Neuronal stem cell (in vitro differentiated cells): Measurements from ENCODE around the gene TWF2.

ENCODE experiments used
- DNase-seq: peaks from one replicate; pipeline ENCODE4 v3.0.0-alpha.2; 2013; ENCODE audit warnings: low spot score
- H2AFZ ChIP-seq: one replicate; pipeline ENCODE4 v1.6.1; 2013; ENCODE audit warnings: mild to moderate bottlenecking, low read length, inconsistent platforms
- H2AK5ac ChIP-seq: 2 replicates; pipeline ENCODE4 v1.6.1; 2013; ENCODE audit warnings: low read depth, mild to moderate bottlenecking, inconsistent platforms, low read length, moderate library complexity, mixed read lengths
- H2BK120ac ChIP-seq: 2 replicates; pipeline ENCODE4 v1.6.1; 2013; ENCODE audit warnings: low read depth, mild to moderate bottlenecking, inconsistent platforms, low read length, moderate library complexity, mixed read lengths
- H2BK12ac ChIP-seq: one replicate; pipeline ENCODE4 v1.6.1; 2013; ENCODE audit warnings: low read length, inconsistent platforms
- H2BK15ac ChIP-seq: 2 replicates; pipeline ENCODE4 v1.6.1; 2013; ENCODE audit warnings: mild to moderate bottlenecking, low read length, inconsistent platforms, mixed read lengths
- H2BK5ac ChIP-seq: one replicate; pipeline ENCODE4 v1.6.1; 2013; ENCODE audit warnings: inconsistent platforms, mild to moderate bottlenecking, low read length, moderate library complexity
- H3K14ac ChIP-seq: one replicate; pipeline ENCODE4 v1.6.1; 2013; ENCODE audit warnings: low read length, inconsistent platforms
- H3K18ac ChIP-seq: 2 replicates; pipeline ENCODE4 v1.6.1; 2013; ENCODE audit warnings: low read length, inconsistent platforms
- H3K23ac ChIP-seq: 2 replicates; pipeline ENCODE4 v1.6.1; 2013; ENCODE audit warnings: low read depth, mild to moderate bottlenecking, mixed read lengths, low read length, inconsistent platforms; ENCODE audit not compliant: poor library complexity
- H3K27ac ChIP-seq: replicated peaks from 3 replicates; pipeline ENCODE4 v1.5.1; 2013; ENCODE audit warnings: low read length, inconsistent platforms
- H3K27me3 ChIP-seq, 3 experiments: 2 replicates each; pipeline ENCODE4 v1.6.1; 2013; ENCODE audit warnings: low read length in 3 of 3, mild to moderate bottlenecking in 2 of 3, inconsistent platforms in 1 of 3, low read depth in 1 of 3, mixed read lengths in 1 of 3, moderate library complexity in 1 of 3; ENCODE audit not compliant: control insufficient read depth in 3 of 3, insufficient read depth in 3 of 3
- H3K36me3 ChIP-seq, 2 donors: replicated peaks in 1 of 2; 2 replicates each; pipeline ENCODE4 v1.6.1; 2013; ENCODE audit warnings: low read length in 2 of 2; ENCODE audit not compliant: control insufficient read depth in 2 of 2, insufficient read depth in 2 of 2
- H3K4ac ChIP-seq: 2 replicates; pipeline ENCODE4 v1.6.1; 2013; ENCODE audit warnings: inconsistent platforms, mild to moderate bottlenecking, low read length, moderate library complexity
- H3K4me1 ChIP-seq, 2 donors: 1 replicate in 1 of 2; 2 replicates in 1 of 2; pipeline ENCODE4 v1.6.1; 2013; ENCODE audit warnings: low read length in 2 of 2, low read depth in 1 of 2; ENCODE audit not compliant: control insufficient read depth in 2 of 2, insufficient read depth in 1 of 2
- H3K4me2 ChIP-seq: one replicate; pipeline ENCODE4 v1.6.1; 2013; ENCODE audit warnings: mild to moderate bottlenecking, low read length, inconsistent platforms; ENCODE audit not compliant: insufficient read depth, poor library complexity, severe bottlenecking
- H3K4me3 ChIP-seq, 2 donors: 2 replicates each; pipeline ENCODE4 v1.5.1; 2013; ENCODE audit warnings: low read length in 2 of 2, mild to moderate bottlenecking in 2 of 2, inconsistent platforms in 1 of 2, moderate library complexity in 1 of 2
- H3K79me1 ChIP-seq: one replicate; pipeline ENCODE4 v1.6.1; 2013; ENCODE audit warnings: low read depth, mild to moderate bottlenecking, inconsistent platforms, low read length, moderate library complexity
- H3K9ac ChIP-seq: one replicate; pipeline ENCODE4 v1.6.1; 2013; ENCODE audit warnings: mild to moderate bottlenecking, low read depth, low read length, inconsistent platforms; ENCODE audit not compliant: poor library complexity
- H3K9me3 ChIP-seq, 2 donors: replicated peaks in 1 of 2; 2 replicates each; pipeline versions ENCODE3 to v1.6.1; 2013; ENCODE audit warnings: low read length in 2 of 2, mild to moderate bottlenecking in 2 of 2, inconsistent platforms in 1 of 2, low read depth in 1 of 2, mixed read lengths in 1 of 2, moderate library complexity in 1 of 2; ENCODE audit not compliant: control insufficient read depth in 2 of 2, insufficient read depth in 1 of 2
- H4K8ac ChIP-seq: one replicate; pipeline ENCODE4 v1.6.1; 2013; ENCODE audit warnings: low read depth, mild to moderate bottlenecking, inconsistent platforms, low read length, moderate library complexity
- H4K91ac ChIP-seq: one replicate; pipeline ENCODE4 v1.6.1; 2013; ENCODE audit warnings: low read length, low read depth, mild to moderate bottlenecking, inconsistent platforms; ENCODE audit not compliant: poor library complexity
- WGBS, 2 donors: extraction: QIAGEN DNeasy Blood & Tissue Kit; methylation state at CpG; one replicate each; pipeline ENCODE4 v1.1.7; 2013; ENCODE audit warnings: missing lambda C conversion rate in 2 of 2, mixed read lengths in 1 of 2; ENCODE audit not compliant: insufficient read length in 2 of 2, insufficient replicate concordance in 1 of 2; ENCODE audit errors: extremely low coverage in 2 of 2; 5-methylcytosine and 5-hydroxymethylcytosine counted together

TWF2 gene

DNA sequence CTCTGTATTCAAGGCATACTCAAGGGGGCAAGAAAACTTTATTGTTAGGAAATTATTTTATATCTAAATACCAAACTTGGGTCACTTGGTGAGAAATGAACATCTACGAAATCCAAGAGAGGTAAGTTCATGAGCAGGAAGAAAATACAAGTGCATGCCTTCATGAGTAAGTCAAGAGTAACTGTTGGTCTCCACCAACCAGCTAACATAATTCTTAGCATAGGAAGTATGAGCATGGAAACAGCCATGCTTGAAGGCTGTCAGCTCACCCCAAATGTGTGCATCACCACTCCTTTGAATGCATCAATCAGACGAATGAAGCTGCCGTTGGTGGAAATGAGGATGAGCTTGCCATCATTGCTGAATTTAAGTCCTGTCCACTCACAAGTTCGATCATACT is 20.5 kb upstream of the TWF2 start:
- no peak overlapping the region for H3K27ac ChIP-seq
- H3K4me2 ChIP-seq = no peak overlapping the region
- no peak overlapping the region for H2BK12ac ChIP-seq
- H2AFZ ChIP-seq = no peak overlapping the region
- no peak overlapping the region for H2BK5ac ChIP-seq
- no peak overlapping the region for H2BK15ac ChIP-seq
- H3K4me3 ChIP-seq = no peak overlapping the region
- H3K18ac ChIP-seq = no peak overlapping the region
- no peak for DNase-seq
- peaks cover 56 to 98% of the 10 kb centered on the region in 2 donors for H3K36me3 ChIP-seq
- H3K23ac ChIP-seq = no peak overlapping the region
- H4K8ac ChIP-seq = no peak overlapping the region
- H3K9me3 ChIP-seq = no peaks in the 10 kb centered on the region
- H2BK120ac ChIP-seq = no peak overlapping the region
- no peak overlapping the region for H4K91ac ChIP-seq
- no peaks in the 10 kb centered on the region for H3K79me1 ChIP-seq
- H2AK5ac ChIP-seq = no peak overlapping the region
- no peak overlapping the region for H3K14ac ChIP-seq
- no peak overlapping the region for H3K4ac ChIP-seq
- no CpG with 5 or more reads among the region's 4 CpGs for WGBS, 2 donors
- no peaks in the 10 kb centered on the region for H3K4me1 ChIP-seq
- no peaks in the 10 kb centered on the region for H3K27me3 ChIP-seq
- no peak overlapping the region for H3K9ac ChIP-seq

DNA sequence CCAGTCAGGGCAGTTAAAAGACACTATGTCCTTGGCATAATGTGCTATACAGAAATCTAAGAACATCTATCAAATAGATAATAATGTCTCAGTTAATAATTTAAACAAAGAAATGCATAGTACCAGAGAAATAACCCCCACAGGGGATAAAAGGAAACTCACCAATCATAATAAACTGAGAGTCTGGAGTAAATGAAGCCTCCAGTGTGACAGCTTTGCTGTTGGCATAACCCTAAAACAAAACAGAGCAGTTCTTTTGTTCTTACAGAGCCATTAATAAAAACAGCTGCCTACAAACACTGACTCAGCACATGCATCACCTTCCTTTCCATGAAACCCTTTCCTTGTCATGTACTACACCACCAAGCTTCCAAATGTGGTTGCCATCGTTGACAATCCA is 20.1 kb upstream of the TWF2 start:
- H2BK12ac ChIP-seq = no peak overlapping the region
- H3K27me3 ChIP-seq = no peaks in the 10 kb centered on the region
- H2AK5ac ChIP-seq = no peak overlapping the region
- H2BK15ac ChIP-seq = no peak overlapping the region
- H3K4me3 ChIP-seq = no peak overlapping the region
- no peak overlapping the region for H3K27ac ChIP-seq
- no peak overlapping the region for H3K23ac ChIP-seq
- no peaks in the 10 kb centered on the region for H3K9me3 ChIP-seq
- H4K8ac ChIP-seq = no peak overlapping the region
- no peak overlapping the region for H4K91ac ChIP-seq
- no peak for DNase-seq
- no peak overlapping the region for H2BK120ac ChIP-seq
- H3K4me2 ChIP-seq = no peak overlapping the region
- H3K79me1 ChIP-seq = no peaks in the 10 kb centered on the region
- H3K14ac ChIP-seq = no peak overlapping the region
- H3K4me1 ChIP-seq = no peaks in the 10 kb centered on the region
- no peak overlapping the region for H3K4ac ChIP-seq
- H3K18ac ChIP-seq = no peak overlapping the region
- peaks cover 55 to 98% of the 10 kb centered on the region in 2 donors for H3K36me3 ChIP-seq
- no CpG with 5 or more reads among the region's 1 CpG for WGBS, 2 donors
- no peak overlapping the region for H2BK5ac ChIP-seq
- no peak overlapping the region for H2AFZ ChIP-seq
- no peak overlapping the region for H3K9ac ChIP-seq

DNA sequence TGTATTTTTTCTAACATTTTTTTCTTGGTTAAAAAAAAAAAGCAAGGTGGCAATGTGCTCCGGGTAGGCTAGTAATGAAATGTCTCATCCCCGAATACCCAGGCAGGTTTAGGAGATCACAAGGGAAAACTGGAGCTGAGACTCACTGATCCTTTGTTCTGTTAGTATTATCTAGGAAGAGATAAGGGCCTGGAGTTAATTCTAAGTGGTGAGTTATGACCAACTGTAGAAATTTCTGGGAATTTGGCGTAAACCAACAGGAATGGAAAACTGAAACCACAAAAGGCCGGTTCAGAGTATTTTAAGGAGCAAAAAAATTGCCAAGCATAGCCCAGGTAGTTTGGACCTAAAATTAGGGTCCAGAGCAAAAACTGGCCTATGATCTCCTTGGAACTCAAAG is 19.0 kb upstream of the TWF2 start:
- Histone ChIP-seq H4K91ac (no peak overlapping the region), H3K27ac (no peak overlapping the region), H3K9me3 (no peaks in the 10 kb centered on the region), H3K18ac (no peak overlapping the region), H4K8ac (no peak overlapping the region), H3K79me1 (no peaks in the 10 kb centered on the region), H3K4ac (no peak overlapping the region), H3K4me3 (no peak overlapping the region), H3K36me3 (peaks cover 59 to 98% of the 10 kb centered on the region in 2 donors), H3K4me1 (no peaks in the 10 kb centered on the region), H3K27me3 (no peaks in the 10 kb centered on the region), H2AK5ac (no peak overlapping the region), H2BK5ac (no peak overlapping the region), H2AFZ (no peak overlapping the region), H3K4me2 (no peak overlapping the region), H3K14ac (no peak overlapping the region), H2BK15ac (no peak overlapping the region), H3K9ac (no peak overlapping the region), H3K23ac (no peak overlapping the region), H2BK120ac (no peak overlapping the region), H2BK12ac (no peak overlapping the region)
- no CpG with 5 or more reads among the region's 4 CpGs for WGBS, 2 donors
- DNase-seq = no peak

DNA sequence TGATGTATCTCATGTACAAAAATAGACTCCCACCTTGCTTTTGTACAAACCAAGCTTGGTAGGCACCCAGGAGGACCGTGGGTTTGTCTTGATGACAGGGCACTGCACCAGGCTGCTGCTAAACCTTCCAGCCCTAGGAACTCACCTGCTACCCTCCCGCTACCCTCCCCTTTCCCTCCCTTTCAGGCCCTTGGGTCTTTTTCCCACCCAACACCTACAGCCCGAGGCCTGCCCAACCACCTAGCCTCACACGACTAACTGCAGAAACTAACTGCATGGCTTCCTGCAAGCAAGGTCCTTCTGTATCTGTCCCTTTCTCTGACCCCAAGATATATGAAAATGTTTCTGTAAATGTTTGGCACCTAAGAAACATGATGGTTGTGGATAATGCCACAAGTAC is 17.7 kb upstream of the TWF2 start:
- Histone ChIP-seq H4K8ac (no peak overlapping the region), H2BK5ac (no peak overlapping the region), H3K4me1 (no peaks in the 10 kb centered on the region), H2BK15ac (no peak overlapping the region), H3K9me3 (no peaks in the 10 kb centered on the region), H4K91ac (no peak overlapping the region), H3K23ac (no peak overlapping the region), H2BK120ac (no peak overlapping the region), H3K4ac (no peak overlapping the region), H3K4me2 (no peak overlapping the region), H2BK12ac (no peak overlapping the region), H3K79me1 (no peaks in the 10 kb centered on the region), H3K9ac (no peak overlapping the region), H2AFZ (no peak overlapping the region), H3K14ac (no peak overlapping the region), H3K27ac (no peak overlapping the region), H2AK5ac (no peak overlapping the region), H3K27me3 (no peaks in the 10 kb centered on the region), H3K18ac (no peak overlapping the region), H3K4me3 (no peak overlapping the region), H3K36me3 (peaks cover 56 to 98% of the 10 kb centered on the region in 2 donors)
- no peak for DNase-seq
- no CpG with 5 or more reads among the region's 4 CpGs for WGBS, 2 donors
